Right lobe of liver (tissue), 6 donors: ENCODE measurements around the gene RSPH4A. TPM values are rescaled to one million over a fixed set of nuclear protein-coding genes. Genes with fewer than 3 reads are reported as not detected.

ENCODE experiments used
- ATAC-seq, 4 donors: fragments of 200-7000 bp; cut with Tn5 transposase; one replicate each; pipeline ENCODE4 v1.9.1; 2020; ENCODE audit warnings: mild to moderate bottlenecking in 4 of 4, moderate library complexity in 4 of 4
- DNase-seq, 3 donors: peaks; one replicate each; pipeline ENCODE4 v3.0.0-alpha.2; 2020
- H3K27ac ChIP-seq, 3 donors: fragments of 200-600 bp; one replicate each; pipeline ENCODE4 v1.8.0; 2022
- H3K27me3 ChIP-seq, 2 donors: fragments of 200-600 bp; one replicate each; pipeline ENCODE4 v1.8.0; 2022
- H3K36me3 ChIP-seq, 4 donors: fragments of 200-600 bp; sonication (generic) in 1 of 4; one replicate each; pipeline versions ENCODE4 v1.5.1 to v1.8.0; 2017 to 2022; ENCODE audit warnings: control low read depth in 1 of 4
- H3K4me1 ChIP-seq, 4 donors: fragments of 200-600 bp; sonication (generic) in 1 of 4; one replicate each; pipeline versions ENCODE4 v1.5.1 to v1.8.0; 2017 to 2022; ENCODE audit warnings: control low read depth in 1 of 4
- H3K4me3 ChIP-seq, 3 donors: fragments of 200-600 bp; one replicate each; pipeline ENCODE4 v1.8.0; 2022
- H3K9me3 ChIP-seq, 4 donors: fragments of 200-600 bp; sonication (generic) in 1 of 4; one replicate each; pipeline versions ENCODE4 v1.5.1 to v1.8.0; 2017 to 2022; ENCODE audit warnings: control low read depth in 1 of 4
- CTCF ChIP-seq, 4 donors: fragments of 200-600 bp in 3 of 4; fragments of 450-650 bp in 1 of 4; IDR thresholded peaks; one replicate each; pipeline versions ENCODE4 v1.5.1 to v1.8.0; 2016 to 2022; ENCODE audit warnings: antibody characterized with exemption in 4 of 4, mild to moderate bottlenecking in 2 of 4
- POLR2A ChIP-seq: fragments of 450-650 bp; IDR thresholded peaks from one replicate; pipeline ENCODE4 v1.6.1; 2017; ENCODE audit warnings: antibody characterized with exemption, mild to moderate bottlenecking
- WGBS: methylation state at CpG from one replicate; pipeline ENCODE4 v1.1.6; 2018; ENCODE audit warnings: low coverage, low lambda C conversion rate; ENCODE audit not compliant: insufficient coverage; ENCODE audit errors: missing lambda C conversion rate; 5-methylcytosine and 5-hydroxymethylcytosine counted together
- intact Hi-C, 2 donors: fragments of 100-400 bp; cut with DNase I; formaldehyde crosslinking; loops; one replicate each; pipeline versions ENCODE4 v1.11.2 to v1.14.1; 2022
- total RNA-seq, 6 experiments: library from RNA; depleted of rRNA in 2 of 6; stranded (reverse); fragments of >200 nt in 2 of 6; fragmentation: NEBNext Ultra II Directional in 3 of 6; extraction: Animal tissue kit (Norgen Biotek cat#: 25700) in 3 of 6; gene quantifications; one replicate each; pipeline versions ENCODE4 v1.1.0 to v1.2.4, GENCODE V29; 2016 to 2023
- donor health status: DM: no; HTN: yes; CAD: no.
- donor health status: DM: no; HTN: no; CAD: no.
- donor health status: DM: no; HTN: no; CAD: no.
- donor health status: DM: no; HTN: yes; CAD: no.
- donor health status: DM: no; HTN: yes; CAD: no.

The RSPH4A gene
- total RNA-seq, 6 experiments from 2014 or later, result 0.06 to 0.18 (median 0.16) TPM; not detected in 3

- H3K27me3 ChIP-seq, result no peaks in the 10 kb centered on the region
- H3K9me3 ChIP-seq, result no peaks in the 10 kb centered on the region
- no peaks in the 10 kb centered on the region for H3K36me3 ChIP-seq
- H3K4me1 ChIP-seq, result no peaks in the 10 kb centered on the region
- TF ChIP-seq CTCF (IDR thresholded peaks at IDR 0.05) (no peak), POLR2A (peak; percentile 65)
- H3K27ac ChIP-seq, result peak within 1 kb of the TSS; percentile 73 to 86 (median 84)
- H3K4me3 ChIP-seq, result peak within 1 kb of the TSS; percentile 74 to 86 (median 79)
- intact Hi-C loops, result no loop called here
- peak; percentile 97 to 99 (median 98) for ATAC-seq
- peak; percentile 89 to 93 (median 90) for DNase-seq
- under 1% methylated on average over 37 of the region's 69 CpGs for WGBS
Measured at GRCh38 chr6:116680880-116681672, 64.8 kb downstream of the RSPH4A start, which contains the start of gene KPNA5. Gene KPNA5, plus strand, starts transcription at chr6:116681211. Its CDS starts 124 bp downstream, at chr6:116681335.

- 59% methylated on average over 5 of the region's 5 CpGs for WGBS
- intact Hi-C loops, result no loop called here
- Histone ChIP-seq H3K27me3 (no peaks in the 10 kb centered on the region), H3K9me3 (no peaks in the 10 kb centered on the region), H3K4me1 (no peaks in the 10 kb centered on the region), H3K4me3 (peak overlapping the region in 1 of 3 donors; percentile 74), H3K36me3 (no peaks in the 10 kb centered on the region), H3K27ac (peak overlapping the region in 1 of 3 donors; percentile 84)
- DNase-seq (no peak), ATAC-seq (no peak)
- TF ChIP-seq POLR2A, result no peak
- no peak for TF ChIP-seq CTCF (IDR thresholded peaks at IDR 0.05)
Measured at GRCh38 chr6:116682334-116682712, 66.0 kb downstream of the RSPH4A start.

Other genes with a start within 250 kb of the RSPH4A start
- gene DSE, start 245.5 kb upstream of the RSPH4A start, total RNA-seq, result 10 to 100 TPM in 4 of 6 experiments, 1 to 10 TPM in 2; 8.2 to 17.4 (median 12.2) TPM
- gene CALHM6, start 155.1 kb upstream of the RSPH4A start, total RNA-seq, result 1 to 10 TPM; 1.4 to 7.8 (median 3.5) TPM
- gene CALHM5, start 104.8 kb upstream of the RSPH4A start, total RNA-seq, result under 1 TPM; 0.06 to 0.49 (median 0.18) TPM
- gene TRAPPC3L, start 70.8 kb upstream of the RSPH4A start, total RNA-seq, result under 1 TPM in 2 of 6 experiments, not detected in 4; 0.12 to 0.17 TPM
- not detected for gene CALHM4, start 62.7 kb upstream of the RSPH4A start, total RNA-seq
- gene RWDD1, start 45.0 kb upstream of the RSPH4A start, total RNA-seq, result 10 to 100 TPM; 14.8 to 22.1 (median 21.2) TPM
- gene ZUP1, start 52.3 kb downstream of the RSPH4A start, total RNA-seq, result 1 to 10 TPM; 3.0 to 5.9 (median 4.3) TPM
- gene KPNA5, start 64.7 kb downstream of the RSPH4A start, total RNA-seq, result 1 to 10 TPM in 5 of 6 experiments, under 1 TPM in 1; 0.98 to 2.5 (median 2.0) TPM
- under 1 TPM in 4 of 6 experiments, not detected in 2; 0.33 to 0.81 (median 0.42) TPM for gene FAM162B, start 149.2 kb downstream of the RSPH4A start, total RNA-seq
- not detected for gene GPRC6A, start 212.6 kb downstream of the RSPH4A start, total RNA-seq